Liver (tissue), 3 donors: ENCODE results near the gene CALML6.
A peak's percentile ranks its signal among the peaks of the same experiment; 100 is the strongest.

Source experiments
- CTCF ChIP-seq: fragments of 150-350 bp; IDR thresholded peaks from 2 replicates; pipeline ENCODE4 v1.5.1; 2017; ENCODE audit warnings: improper control_type of control experiment, low read depth, low read length; ENCODE audit not compliant: missing input control
- GABPA ChIP-seq, 2 donors: IDR thresholded peaks in 1 of 2; conservative IDR thresholded peaks in 1 of 2; 2 replicates each; pipeline ENCODE4 v1.6.1; 2016; ENCODE audit warnings: antibody characterized with exemption in 2 of 2, mild to moderate bottlenecking in 1 of 2, moderate library complexity in 1 of 2
- HNF4A ChIP-seq, 2 donors: conservative IDR thresholded peaks; 2 replicates each; pipeline ENCODE4 v1.6.1; 2016; ENCODE audit warnings: antibody characterized with exemption in 2 of 2, mild to moderate bottlenecking in 2 of 2
- ZBTB33 ChIP-seq: IDR thresholded peaks from 2 replicates; pipeline ENCODE4 v1.6.1; 2016; ENCODE audit warnings: antibody characterized with exemption
- donor health status: healthy.
- donor health status: healthy.

- no peak for TF ChIP-seq CTCF
- peak in 1 of 2 donors; percentile 9 for TF ChIP-seq HNF4A (conservative IDR thresholded peaks at IDR 0.05)
- no peak for TF ChIP-seq ZBTB33
- TF ChIP-seq GABPA (IDR thresholded peaks at IDR 0.05 in 1 of 2, conservative IDR thresholded peaks at IDR 0.05 in 1 of 2), result no peak
Observed at GRCh38 chr1:1946540-1946939, 31.5 kb downstream of the CALML6 start.
